ENCODE results near the gene HPF1.
"Not testable (repeated sequence)": the region's sequence is repeated elsewhere in the genome, so short reads cannot be mapped to it uniquely, and the experiment has no call there.

The HPF1 gene

DNA sequence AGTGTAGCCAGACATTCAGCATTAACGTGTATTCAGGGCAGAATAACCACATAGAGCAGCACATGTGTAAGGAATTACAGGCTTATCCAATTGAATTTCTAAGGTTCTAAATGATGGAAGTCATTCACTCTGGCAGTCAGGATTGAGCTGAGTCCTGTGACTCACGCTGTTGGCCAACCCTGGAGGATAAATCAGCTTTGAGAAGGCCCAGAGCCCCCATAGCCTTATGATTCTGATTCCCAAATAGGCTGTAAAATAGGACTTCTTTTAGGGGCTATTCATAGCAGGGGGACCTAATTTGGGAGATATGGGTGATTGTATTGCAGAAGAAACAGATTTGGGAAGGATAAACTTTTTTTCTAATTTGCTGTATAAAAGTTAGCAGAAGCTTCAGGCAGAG, 8.1 kb upstream of the HPF1 start:
- peaks cover 13% of the 10 kb centered on the region for H3K27me3 Mint-ChIP-seq (ENCODE audit: low read depth)
- H3K27ac Mint-ChIP-seq: no peak overlapping the region
- H3K4me1 Mint-ChIP-seq (ENCODE audit: low read depth): peaks cover 3% of the 10 kb centered on the region
- H3K9me3 Mint-ChIP-seq: no peaks in the 10 kb centered on the region
- H3K36me3 Mint-ChIP-seq (ENCODE audit: low read depth): no peaks in the 10 kb centered on the region
- H3K4me3 Mint-ChIP-seq: no peak overlapping the region

GRCh38 chr4:169761846-169762245, 4.1 kb upstream of the HPF1 start:
- peaks cover 2% of the 10 kb centered on the region for H3K27me3 Mint-ChIP-seq (ENCODE audit: low read depth)
- H3K9me3 Mint-ChIP-seq: no peaks in the 10 kb centered on the region
- peaks cover 8% of the 10 kb centered on the region for H3K4me1 Mint-ChIP-seq (ENCODE audit: low read depth)
- H3K27ac Mint-ChIP-seq: no peak overlapping the region
- H3K36me3 Mint-ChIP-seq (ENCODE audit: low read depth): no peaks in the 10 kb centered on the region
- no peak overlapping the region for H3K4me3 Mint-ChIP-seq

DNA sequence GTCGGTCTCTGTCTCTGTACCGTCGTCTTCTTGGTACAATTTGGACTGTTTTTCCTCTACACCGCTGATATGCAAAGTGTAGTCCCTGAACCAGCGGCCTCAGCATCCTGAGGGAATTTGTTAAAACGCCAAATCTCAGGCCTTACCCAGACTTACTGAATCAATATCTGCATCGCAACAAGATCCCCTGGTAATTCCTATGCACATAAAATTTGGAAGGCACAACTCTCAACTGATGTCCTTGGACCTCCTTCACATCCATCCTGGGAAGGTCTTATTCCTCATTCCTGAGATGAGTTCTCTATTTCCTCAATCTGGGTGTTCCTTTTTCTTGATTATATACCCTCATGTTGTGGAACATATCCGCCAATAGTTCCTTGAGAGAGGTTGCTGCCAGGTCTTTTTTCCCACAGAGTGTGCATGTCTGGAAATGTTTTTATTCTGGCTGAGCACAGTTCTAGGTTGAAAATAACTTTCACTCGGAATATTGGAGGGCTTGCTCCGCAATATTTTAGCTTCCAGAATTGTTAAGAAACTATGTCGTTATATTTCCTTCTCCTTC, 738 bp upstream of the HPF1 start:
- H3K27ac Mint-ChIP-seq: peak overlapping the region; percentile 35
- H3K36me3 Mint-ChIP-seq (ENCODE audit: low read depth): peaks cover 4% of the 10 kb centered on the region
- H3K4me1 Mint-ChIP-seq (ENCODE audit: low read depth): peaks cover 27% of the 10 kb centered on the region
- H3K27me3 Mint-ChIP-seq (ENCODE audit: low read depth): no peaks in the 10 kb centered on the region
- no peaks in the 10 kb centered on the region for H3K9me3 Mint-ChIP-seq
- H3K4me3 Mint-ChIP-seq: peak overlapping the region; percentile 72

GRCh38 chr4:169756971-169757574, 671 bp downstream of the HPF1 start:
- Mint-ChIP-seq H3K27ac (peak overlapping the region; percentile 64), H3K9me3 (no peaks in the 10 kb centered on the region), H3K36me3 (ENCODE audit: low read depth) (peaks cover 12% of the 10 kb centered on the region), H3K4me3 (peak overlapping the region; percentile 90), H3K27me3 (ENCODE audit: low read depth) (no peaks in the 10 kb centered on the region), H3K4me1 (ENCODE audit: low read depth) (peaks cover 31% of the 10 kb centered on the region)

GRCh38 chr4:169745291-169745690, 12.5 kb downstream of the HPF1 start:
- Mint-ChIP-seq H3K36me3 (ENCODE audit: low read depth) (peaks cover 19% of the 10 kb centered on the region), H3K4me3 (no peak overlapping the region), H3K4me1 (ENCODE audit: low read depth) (peaks cover 3% of the 10 kb centered on the region), H3K27ac (no peak overlapping the region), H3K27me3 (ENCODE audit: low read depth) (no peaks in the 10 kb centered on the region), H3K9me3 (no peaks in the 10 kb centered on the region)

GRCh38 chr4:169744601-169745000, 13.1 kb downstream of the HPF1 start:
- H3K4me3 Mint-ChIP-seq: no peak overlapping the region
- H3K9me3 Mint-ChIP-seq: no peaks in the 10 kb centered on the region
- peaks cover 18% of the 10 kb centered on the region for H3K36me3 Mint-ChIP-seq (ENCODE audit: low read depth)
- H3K27ac Mint-ChIP-seq: no peak overlapping the region
- H3K4me1 Mint-ChIP-seq (ENCODE audit: low read depth): no peaks in the 10 kb centered on the region
- no peaks in the 10 kb centered on the region for H3K27me3 Mint-ChIP-seq (ENCODE audit: low read depth)

DNA sequence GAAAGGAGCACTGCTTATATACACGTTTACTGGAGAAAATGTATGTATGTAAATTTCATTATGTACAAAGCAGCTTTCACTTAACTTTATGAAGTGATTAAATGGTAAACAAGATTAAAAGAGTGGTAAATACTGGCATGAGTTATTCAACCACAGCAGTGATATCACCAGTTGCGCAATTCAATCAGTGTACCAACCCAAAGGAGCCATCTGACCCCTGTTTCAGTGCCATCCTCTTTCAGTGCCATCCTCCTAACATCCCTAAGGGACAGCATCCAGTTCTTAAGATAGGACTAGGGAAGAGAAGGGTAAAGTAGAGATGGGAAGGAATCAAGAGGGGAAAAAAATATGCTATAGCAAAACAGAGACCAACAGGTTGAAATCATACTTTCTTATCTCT, 16.2 kb downstream of the HPF1 start:
- Mint-ChIP-seq H3K4me1 (ENCODE audit: low read depth) (no peaks in the 10 kb centered on the region), H3K4me3 (no peak overlapping the region), H3K27ac (no peak overlapping the region), H3K36me3 (ENCODE audit: low read depth) (peaks cover 30% of the 10 kb centered on the region), H3K27me3 (ENCODE audit: low read depth) (no peaks in the 10 kb centered on the region), H3K9me3 (no peaks in the 10 kb centered on the region)

DNA sequence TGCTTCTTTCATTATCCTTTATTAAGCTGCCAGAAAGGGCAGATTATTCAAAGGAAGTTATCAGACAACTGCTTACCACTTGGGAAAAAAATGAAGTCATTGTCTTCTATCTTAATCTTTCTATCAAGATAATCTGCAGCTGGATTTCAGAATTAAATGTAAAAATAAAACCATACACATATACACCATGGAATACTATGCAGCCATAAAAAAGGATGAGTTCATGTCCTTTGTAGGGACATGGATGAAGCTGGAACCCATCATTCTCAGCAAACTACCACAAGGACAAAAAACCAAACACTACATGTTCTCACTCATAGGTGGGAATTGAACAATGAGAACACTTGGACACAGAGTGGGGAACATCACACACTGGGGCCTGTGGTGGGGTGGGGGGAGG, 19.1 kb downstream of the HPF1 start:
- not testable (repeated sequence) for H3K4me3 Mint-ChIP-seq; H3K9me3 Mint-ChIP-seq; H3K4me1 Mint-ChIP-seq (ENCODE audit: low read depth); H3K27ac Mint-ChIP-seq; H3K27me3 Mint-ChIP-seq (ENCODE audit: low read depth)
- H3K36me3 Mint-ChIP-seq (ENCODE audit: low read depth): peaks cover 32% of the 10 kb centered on the region

GRCh38 chr4:169730564-169730963, 27.2 kb downstream of the HPF1 start:
- Mint-ChIP-seq H3K27me3 (ENCODE audit: low read depth) (no peaks in the 10 kb centered on the region), H3K27ac (no peak overlapping the region), H3K4me3 (no peak overlapping the region), H3K9me3 (no peaks in the 10 kb centered on the region), H3K36me3 (ENCODE audit: low read depth) (peaks cover 23% of the 10 kb centered on the region), H3K4me1 (ENCODE audit: low read depth) (peaks cover 3% of the 10 kb centered on the region)

DNA sequence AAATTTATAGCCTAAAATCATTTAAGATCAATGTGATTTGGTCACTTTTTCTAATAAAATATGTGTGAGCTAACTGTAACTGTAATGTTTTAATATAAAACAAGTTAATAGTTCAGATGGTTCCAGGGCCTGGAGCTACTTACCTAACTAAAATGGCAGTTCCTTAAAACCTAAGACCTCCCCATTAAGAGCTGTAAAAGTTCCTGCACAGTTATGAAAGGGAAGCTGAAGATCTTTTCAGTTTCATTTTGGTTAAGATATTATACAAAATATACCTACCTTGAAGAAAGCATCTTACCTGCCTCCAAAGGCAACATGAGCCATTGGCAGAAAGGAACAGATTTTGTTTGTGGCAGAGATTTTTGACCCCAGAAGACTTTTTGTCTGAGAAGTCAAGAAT, 30.1 kb downstream of the HPF1 start:
- Mint-ChIP-seq H3K36me3 (ENCODE audit: low read depth) (peaks cover 17% of the 10 kb centered on the region), H3K4me3 (no peak overlapping the region), H3K4me1 (ENCODE audit: low read depth) (peaks cover 3% of the 10 kb centered on the region), H3K9me3 (no peaks in the 10 kb centered on the region), H3K27me3 (ENCODE audit: low read depth) (no peaks in the 10 kb centered on the region), H3K27ac (no peak overlapping the region)

GRCh38 chr4:169724260-169724659, 33.5 kb downstream of the HPF1 start:
- Mint-ChIP-seq H3K36me3 (ENCODE audit: low read depth) (peaks cover 10% of the 10 kb centered on the region), H3K27me3 (ENCODE audit: low read depth) (no peaks in the 10 kb centered on the region), H3K4me3 (no peak overlapping the region), H3K9me3 (no peaks in the 10 kb centered on the region), H3K27ac (no peak overlapping the region), H3K4me1 (ENCODE audit: low read depth) (peaks cover 9% of the 10 kb centered on the region)

GRCh38 chr4:169723207-169723965, 34.4 kb downstream of the HPF1 start:
- H3K27ac Mint-ChIP-seq: no peak overlapping the region
- H3K9me3 Mint-ChIP-seq: no peaks in the 10 kb centered on the region
- peaks cover 13% of the 10 kb centered on the region for H3K36me3 Mint-ChIP-seq (ENCODE audit: low read depth)
- H3K27me3 Mint-ChIP-seq (ENCODE audit: low read depth): no peaks in the 10 kb centered on the region
- no peak overlapping the region for H3K4me3 Mint-ChIP-seq
- H3K4me1 Mint-ChIP-seq (ENCODE audit: low read depth): peaks cover 9% of the 10 kb centered on the region

DNA sequence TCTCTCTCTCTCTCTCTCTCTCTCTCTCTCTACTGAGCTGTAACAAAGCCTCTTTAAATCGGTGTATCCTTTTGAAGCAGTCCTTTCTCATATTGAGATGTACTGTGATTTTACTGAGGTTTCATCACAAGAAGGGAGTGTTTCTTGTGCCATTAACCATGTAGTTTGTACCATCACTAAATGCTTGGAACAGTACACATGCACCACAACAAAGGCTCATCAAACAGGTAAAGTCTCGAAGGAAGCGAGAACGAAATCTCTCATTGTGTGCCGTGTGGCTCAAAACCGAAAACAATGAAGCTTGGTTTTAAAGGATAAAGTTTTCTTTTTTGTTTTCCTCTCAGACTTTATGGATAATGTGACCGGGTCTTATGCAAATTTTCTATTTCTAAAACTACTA, 37.2 kb downstream of the HPF1 start:
- Mint-ChIP-seq H3K4me1 (ENCODE audit: low read depth) (peaks cover 6% of the 10 kb centered on the region), H3K4me3 (no peak overlapping the region), H3K27ac (no peak overlapping the region)

GRCh38 chr4:169716677-169717076, 41.1 kb downstream of the HPF1 start:
- no peaks in the 10 kb centered on the region for H3K27me3 Mint-ChIP-seq (ENCODE audit: low read depth)
- no peak overlapping the region for H3K4me3 Mint-ChIP-seq
- peaks cover 8% of the 10 kb centered on the region for H3K4me1 Mint-ChIP-seq (ENCODE audit: low read depth)
- H3K9me3 Mint-ChIP-seq: no peaks in the 10 kb centered on the region
- H3K36me3 Mint-ChIP-seq (ENCODE audit: low read depth): peaks cover 19% of the 10 kb centered on the region
- no peak overlapping the region for H3K27ac Mint-ChIP-seq

More for the DNA sequence above, 37.2 kb downstream of the HPF1 start:
- Mint-ChIP-seq H3K36me3 (ENCODE audit: low read depth) (peaks cover 11% of the 10 kb centered on the region), H3K27me3 (ENCODE audit: low read depth) (no peaks in the 10 kb centered on the region), H3K9me3 (no peaks in the 10 kb centered on the region)

GRCh38 chr4:169715826-169716225, 41.9 kb downstream of the HPF1 start:
- Mint-ChIP-seq H3K27ac (no peak overlapping the region), H3K4me1 (ENCODE audit: low read depth) (peaks cover 6% of the 10 kb centered on the region), H3K4me3 (no peak overlapping the region), H3K9me3 (no peaks in the 10 kb centered on the region), H3K27me3 (ENCODE audit: low read depth) (no peaks in the 10 kb centered on the region), H3K36me3 (ENCODE audit: low read depth) (peaks cover 15% of the 10 kb centered on the region)
